Measurements from ENCODE around the gene OPTC. TPM values are rescaled to one million over a fixed set of nuclear protein-coding genes. Genes with fewer than 3 reads are reported as not detected.

OPTC gene
- total and polyA plus RNA-seq, 2 of the 8 experiments (the other 6 are each of a cell fraction or from before 2014, with no cell fraction given) = 1.1 to 4.0 TPM

DNA sequence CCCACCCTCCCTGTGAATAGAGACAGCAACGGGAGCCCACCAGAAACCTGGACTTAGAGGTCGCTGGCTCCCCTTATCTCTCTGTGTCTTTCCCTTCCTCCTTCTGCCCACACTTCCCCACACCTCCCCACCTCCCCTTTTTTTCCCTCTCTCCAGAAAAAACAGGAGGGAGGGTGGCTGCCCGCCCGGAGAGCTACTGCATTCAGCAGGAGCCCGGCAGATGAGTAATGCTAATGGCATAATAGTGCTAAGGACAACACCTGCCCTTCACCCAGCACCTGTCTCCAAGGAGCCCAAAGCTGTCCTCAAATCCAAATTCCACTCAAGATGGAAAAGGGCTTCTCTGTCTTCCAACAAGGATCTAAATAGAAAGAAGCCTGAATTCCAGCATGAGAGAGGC lies 29.7 kb upstream of the OPTC start:
- no peak overlapping the region for H2BK120ac ChIP-seq (replicated peaks; ENCODE audit: low read depth, low read length)
- H3K4me1 ChIP-seq (replicated peaks in 1 of 4; ENCODE audit: control insufficient read depth in 3 of 4, insufficient read depth in 4 of 4, low read length in 3 of 4) = peaks cover 0 to 10% (median 3%) of the 10 kb centered on the region in 4 experiments; a peak in 4 of 7 replicates
- H2AK5ac ChIP-seq (ENCODE audit: low read depth, low read length) = no peak overlapping the region
- no peaks in the 10 kb centered on the region for H3K36me3 ChIP-seq (ENCODE audit: control insufficient read depth in 2 of 4, insufficient read depth in 4 of 4, low read length in 3 of 4)
- no peaks in the 10 kb centered on the region for H3K79me2 ChIP-seq (ENCODE audit: control insufficient read depth in 1 of 2, insufficient read depth in 2 of 2, low read length in 2 of 2)
- H4K20me1 ChIP-seq (replicated peaks in 1 of 2; ENCODE audit: control insufficient read depth in 1 of 2, insufficient read depth in 2 of 2, low read length in 2 of 2) = no peaks in the 10 kb centered on the region
- H3K18ac ChIP-seq (ENCODE audit: extremely low read depth, low read length) = no peak overlapping the region
- no peak overlapping the region for H3K23ac ChIP-seq (ENCODE audit: insufficient read length)
- H2BK12ac ChIP-seq (ENCODE audit: low read depth, low read length) = no peak overlapping the region
- no peak overlapping the region for H3K56ac ChIP-seq (replicated peaks; ENCODE audit: insufficient read length, low read depth, low read length)
- FAIRE-seq = no peak
- no peak overlapping the region for H4K5ac ChIP-seq (ENCODE audit: insufficient read length, low read depth, low read length)
- H3K14ac ChIP-seq (ENCODE audit: insufficient read length) = no peak overlapping the region
- H3K4me3 ChIP-seq (ENCODE audit: extremely low read depth in 1 of 4, insufficient read depth in 2 of 4, low read depth in 3 of 4, low read length in 4 of 4) = no peak overlapping the region
- peak overlapping the region; percentile 22 for H4K91ac ChIP-seq (replicated peaks; ENCODE audit: insufficient read length, low read length)
- H2AFZ ChIP-seq (ENCODE audit: low read length) = no peak overlapping the region
- no peaks in the 10 kb centered on the region; a peak in 1 of 7 replicates for H3K27me3 ChIP-seq (replicated peaks in 1 of 4; ENCODE audit: control insufficient read depth in 3 of 4, extremely low read depth in 1 of 4, insufficient read depth in 3 of 4, low read length in 3 of 4)
- no peak for DNase-seq (ENCODE audit: low read depth in 1 of 2, low spot score in 2 of 2)
- no peak overlapping the region for H4K8ac ChIP-seq (ENCODE audit: extremely low read depth, insufficient read depth, low read length)
- H3K27ac ChIP-seq (ENCODE audit: low read depth, low read length) = no peak overlapping the region
- no peak overlapping the region for H2BK5ac ChIP-seq (ENCODE audit: low read depth, low read length)
- WGBS, 2 experiments (ENCODE audit: extremely low coverage in 1 of 2, insufficient coverage in 1 of 2, insufficient read length in 1 of 2, insufficient replicate concordance in 2 of 2, low coverage in 1 of 2, low lambda C conversion rate in 2 of 2, missing lambda C conversion rate in 1 of 2) = 78% methylated on average over 5 of the region's 5 CpGs; no CpG with 5 or more reads in 1 of the 2 experiments
- H2BK15ac ChIP-seq (ENCODE audit: low read length) = no peak overlapping the region
- no peak overlapping the region for H3K4me2 ChIP-seq (ENCODE audit: insufficient read depth in 1 of 2, low read depth in 2 of 2, low read length in 2 of 2)
- no peaks in the 10 kb centered on the region for H3K23me2 ChIP-seq (ENCODE audit: low read depth, low read length)
- H2BK20ac ChIP-seq (ENCODE audit: low read length) = 0 out of 2 replicates have a peak overlapping the region, but pooled peaks have one; percentile 66
- no peaks in the 10 kb centered on the region for H3K9me3 ChIP-seq (ENCODE audit: insufficient read depth in 2 of 2, low read depth in 1 of 2, low read length in 1 of 2)
- ChIA-PET POLR2A (ENCODE audit: partially characterized antibody) (interaction anchor here (1.1 kb wide), 1 partner anchor 12 kb away, joined by 7 read pairs; the partner anchor contains the start of gene PRELP), CTCF (ENCODE audit: partially characterized antibody) (interaction anchor here (0.9 to 23.5 kb wide), 11 partner anchors 10 to 238 kb away, joined by 3 to 330 read pairs (median 6); partner anchors contain the start of genes FMOD and PRELP)
- no peak for TF ChIP-seq EGR1 (IDR thresholded peaks at IDR 0.05; ENCODE audit: borderline replicate concordance, low read depth, low read length)
- 0 out of 2 replicates have a peak, but pooled peaks have one; percentile 22 for TF ChIP-seq KDM1A (IDR thresholded peaks at IDR 0.05; ENCODE audit: borderline replicate concordance, low read length)
- TF ChIP-seq ZNF274 (IDR thresholded peaks at IDR 0.05; ENCODE audit: borderline replicate concordance, extremely low read depth, low read length) = no peak
- no peak overlapping the region for H3K4ac ChIP-seq (replicated peaks; ENCODE audit: insufficient read length, low read depth, low read length)
- H3K79me1 ChIP-seq (ENCODE audit: low read depth, low read length) = no peaks in the 10 kb centered on the region
- H3K9ac ChIP-seq (replicated peaks in 1 of 4; ENCODE audit: extremely low read depth in 1 of 4, low read depth in 3 of 4, low read length in 3 of 4) = no peak overlapping the region
